GM19240 (cell line): ENCODE results near the gene ZNF132.
"Not testable (repeated sequence)": the region's sequence is repeated elsewhere in the genome, so short reads cannot be mapped to it uniquely, and the experiment has no call there.

Experiments
- DNase-seq: peaks from one replicate; pipeline ENCODE4 v3.0.0; 2011; ENCODE audit warnings: low spot score; ENCODE audit not compliant: insufficient read length

ZNF132 gene

DNA sequence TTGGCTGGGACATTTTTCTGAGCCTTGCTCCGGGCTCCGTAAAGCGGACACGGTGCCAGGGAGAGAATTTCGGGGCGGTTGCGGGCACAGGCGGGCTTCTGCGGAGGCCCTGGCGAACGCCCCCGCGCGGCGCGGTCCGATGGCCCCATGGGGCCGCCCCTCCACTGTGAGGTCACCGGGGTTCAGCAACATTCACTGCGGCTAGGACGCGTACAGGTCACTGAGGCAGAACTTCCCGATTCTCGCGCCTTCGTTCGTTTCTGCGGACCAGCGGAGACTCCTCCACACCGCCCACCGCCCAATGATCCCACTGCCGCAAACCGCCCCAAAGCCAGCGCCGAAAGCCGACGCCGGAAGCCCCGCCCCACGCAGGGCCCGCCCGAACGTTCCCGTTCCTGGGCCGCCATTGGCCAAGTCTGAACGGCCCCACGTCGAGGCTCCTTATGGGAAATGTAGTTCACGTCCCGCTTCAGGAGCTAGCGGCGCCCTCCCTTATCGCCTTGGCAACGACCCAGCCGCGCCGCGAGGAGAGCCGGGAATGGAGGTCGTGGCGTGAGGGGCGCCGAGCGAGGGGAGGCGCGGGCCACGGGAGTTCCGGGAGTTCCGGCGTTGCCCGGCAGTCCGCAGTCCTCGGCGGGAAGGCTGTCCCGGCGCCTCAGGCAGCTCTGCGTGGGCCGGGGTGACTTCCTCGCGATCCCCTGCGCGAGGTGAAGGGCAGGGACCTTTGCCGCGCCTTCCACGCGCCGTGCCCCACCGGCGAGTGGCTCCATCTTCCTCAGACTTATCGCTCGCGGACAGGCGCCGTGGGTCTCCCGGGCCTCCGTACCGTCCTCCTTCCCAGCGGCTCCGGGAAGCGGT is 31.6 kb downstream of the ZNF132 start, which contains the start of gene ZNF584:
Gene ZNF584, plus strand, starts transcription at position 498 of the 858 bp plus-strand sequence. CDS start 499 bp downstream, outside the sequence.
- peak; percentile 89 for DNase-seq

DNA sequence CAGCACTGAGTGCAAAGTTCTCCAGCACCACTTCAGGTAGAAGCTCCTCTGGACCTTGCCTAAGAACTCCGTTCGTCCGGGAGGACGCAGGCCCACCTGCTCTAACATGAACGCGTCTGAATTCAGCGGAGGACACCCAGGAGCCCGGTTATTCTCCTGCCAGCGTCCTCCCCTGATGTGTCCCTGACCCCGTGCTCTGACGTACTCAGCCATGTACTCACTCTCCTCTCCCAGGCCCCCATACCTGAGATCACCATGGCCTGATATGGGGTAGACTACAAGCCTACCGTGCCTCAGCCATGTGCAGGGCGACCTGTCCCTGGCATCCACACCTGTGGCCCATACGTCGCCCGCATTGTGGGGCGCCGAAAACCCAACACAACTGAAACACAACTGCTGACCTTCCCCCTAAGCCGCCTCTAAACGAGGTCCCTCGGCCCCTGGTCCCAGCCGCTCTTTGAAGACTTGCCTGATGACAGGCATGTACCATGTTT is 32.2 kb downstream of the ZNF132 start:
- no peak for DNase-seq

DNA sequence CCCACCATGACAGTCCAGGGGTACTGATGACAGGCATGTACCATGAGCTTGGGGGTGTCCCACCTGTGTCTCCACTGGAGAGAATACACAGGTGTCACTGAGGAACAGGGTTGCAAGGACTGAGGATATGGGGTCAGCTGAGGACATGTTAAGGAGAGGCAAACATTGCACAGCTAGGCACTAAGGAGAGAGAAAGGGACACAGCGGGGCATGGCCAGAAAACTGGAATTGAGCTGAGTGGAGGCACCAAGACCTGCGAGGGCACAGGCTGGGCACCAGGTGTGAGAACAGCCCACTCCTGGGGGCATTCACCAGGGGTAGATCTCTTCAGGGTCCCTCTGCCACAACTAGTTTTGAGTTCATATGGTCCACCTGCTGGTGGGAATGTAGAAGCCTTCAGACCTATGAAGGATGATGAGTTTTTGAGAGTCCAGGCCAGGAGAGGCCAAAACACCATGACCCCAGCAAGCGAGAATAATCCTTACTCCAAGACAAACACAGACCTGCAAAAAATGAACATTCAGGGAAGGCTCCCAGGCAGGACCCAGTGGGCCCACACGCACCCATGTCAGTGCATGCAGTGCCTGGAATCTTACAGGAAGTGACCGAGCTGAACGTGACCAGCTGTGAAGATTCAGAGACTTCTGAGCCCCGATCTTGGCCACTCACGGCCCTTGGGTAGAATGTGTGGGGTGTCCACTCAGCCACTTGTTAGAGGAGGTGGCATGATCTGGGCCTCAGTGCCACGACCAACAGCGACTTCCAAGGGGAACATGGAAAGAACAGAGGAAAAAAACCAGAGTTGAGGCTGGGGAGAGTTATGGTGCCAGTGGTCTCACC is 32.9 kb downstream of the ZNF132 start:
- DNase-seq, result no peak

DNA sequence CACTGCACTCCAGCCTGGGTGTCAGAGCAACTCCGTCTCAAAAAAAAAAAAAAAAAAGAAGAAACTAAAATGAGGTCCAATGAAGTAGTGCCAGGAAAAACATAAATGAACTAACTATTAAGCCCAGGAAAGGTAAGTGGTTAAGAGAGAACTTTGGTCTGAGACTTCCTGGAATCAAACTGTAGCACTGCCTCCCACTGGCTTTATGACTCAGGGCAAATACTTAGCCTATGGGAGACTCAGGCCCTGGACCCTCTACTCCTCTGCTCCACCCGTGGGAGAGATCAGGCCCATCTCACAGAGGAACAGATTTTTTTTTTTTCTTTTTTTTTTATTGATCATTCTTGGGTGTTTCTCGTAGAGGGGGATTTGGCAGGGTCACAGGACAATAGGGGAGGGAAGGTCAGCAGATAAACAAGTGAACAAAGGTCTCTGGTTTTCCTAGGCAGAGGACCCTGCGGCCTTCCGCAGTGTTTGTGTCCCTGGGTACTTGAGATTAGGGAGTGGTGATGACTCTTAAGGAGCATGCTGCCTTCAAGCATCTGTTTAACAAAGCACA is 36.0 kb downstream of the ZNF132 start:
- DNase-seq, result not testable (repeated sequence)

DNA sequence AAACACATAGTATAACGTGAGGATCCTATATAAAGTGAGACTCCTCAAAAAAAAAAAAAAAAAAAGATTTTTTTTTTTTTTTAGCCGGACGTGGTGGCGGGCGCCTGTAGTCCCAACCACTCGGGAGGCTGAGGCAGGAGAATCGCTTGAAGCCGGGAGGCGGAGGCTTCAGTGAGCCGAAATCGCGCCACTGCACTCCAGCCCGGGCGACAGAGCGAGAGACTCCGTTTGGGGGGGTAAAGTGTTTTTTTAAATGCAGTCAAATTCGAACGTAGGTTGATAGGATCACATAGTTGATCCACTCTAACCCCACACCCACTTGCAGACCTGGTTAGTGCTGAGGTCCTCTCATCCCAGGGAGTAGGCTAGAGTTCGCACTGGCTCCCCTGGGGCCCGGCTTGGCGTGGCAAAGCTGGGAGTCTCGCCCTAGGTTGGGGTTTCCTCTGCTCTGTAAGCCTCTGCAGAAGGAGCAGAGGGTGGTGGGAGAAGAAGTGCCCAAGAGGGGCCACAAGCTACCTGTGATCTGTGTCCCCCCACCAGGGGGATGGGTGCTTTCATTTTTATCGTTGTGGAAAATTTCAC is 38.0 kb downstream of the ZNF132 start:
- no peak for DNase-seq

DNA sequence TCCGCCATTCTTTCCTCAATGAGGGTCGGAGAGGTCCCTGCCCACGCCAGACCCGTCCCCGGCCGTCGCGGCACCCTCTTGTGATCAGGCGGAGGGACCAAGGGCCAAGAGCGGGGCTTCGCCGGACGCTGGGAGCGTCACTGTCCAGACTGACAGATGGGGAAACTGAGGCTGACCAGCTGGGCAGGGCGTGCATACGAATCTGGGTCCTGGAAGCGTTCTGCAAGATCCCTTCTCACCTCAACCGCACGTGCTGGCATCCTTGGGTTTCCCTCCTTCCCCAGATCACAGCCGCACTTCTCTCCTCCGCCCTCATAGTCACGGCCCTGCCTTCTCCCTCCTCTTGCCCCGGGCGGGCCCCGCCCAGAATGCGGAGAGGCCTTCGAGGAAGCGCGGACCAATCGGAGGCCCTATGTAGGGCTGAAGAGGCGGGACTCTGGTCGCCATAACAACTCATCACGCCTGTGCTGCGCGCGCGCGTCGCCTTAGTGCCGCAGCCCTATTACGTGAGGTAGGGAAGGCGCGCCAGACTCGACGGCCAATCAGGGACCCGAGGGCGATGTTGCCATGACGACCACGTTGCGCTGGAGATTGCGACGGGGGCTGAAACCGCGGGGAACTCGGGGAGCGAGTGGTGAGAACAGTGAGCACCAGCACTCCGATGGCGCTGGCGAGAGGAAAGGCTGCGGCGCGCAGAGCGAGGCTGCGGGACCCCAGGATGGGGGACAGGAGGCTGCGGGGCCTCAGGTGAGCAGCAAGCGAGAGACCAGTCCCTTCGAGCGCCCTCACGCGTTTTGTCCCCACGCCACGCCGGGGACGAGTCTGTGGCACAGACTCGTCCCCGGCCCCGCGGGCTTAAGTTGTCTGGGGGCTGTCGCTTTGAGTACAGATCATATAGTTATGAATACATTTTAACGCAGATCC is 38.8 kb downstream of the ZNF132 start:
- peak; percentile 100 for DNase-seq

DNA sequence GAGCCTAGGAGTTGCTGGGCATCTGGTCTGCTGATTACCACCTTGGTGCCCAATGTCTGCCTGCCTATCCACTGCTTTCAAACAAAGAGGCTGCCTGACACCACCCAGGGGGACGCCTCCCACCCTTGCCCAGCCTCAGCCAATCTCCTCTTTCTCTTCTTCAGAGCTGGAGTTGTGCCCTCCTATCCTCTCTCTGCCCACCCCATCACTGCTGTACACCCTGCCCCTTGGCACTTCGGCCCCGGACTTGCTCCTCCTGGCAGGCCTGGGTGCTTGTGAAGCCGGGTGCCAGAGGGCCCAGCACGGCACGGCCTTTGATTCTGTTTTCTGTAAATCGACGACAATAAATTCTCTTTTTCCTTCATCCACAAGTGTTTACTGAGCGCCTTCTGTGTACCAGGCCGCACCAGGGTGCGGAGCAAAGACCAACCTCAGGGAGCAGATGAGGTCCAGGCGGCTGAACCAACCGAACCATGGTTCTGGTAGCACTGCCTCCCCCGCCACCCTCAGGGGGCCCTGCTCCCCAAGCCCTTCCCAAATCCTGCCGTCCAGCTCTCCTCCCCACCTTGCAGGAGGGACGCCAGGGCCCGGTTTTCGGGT is 39.5 kb downstream of the ZNF132 start:
- DNase-seq, result no peak

DNA sequence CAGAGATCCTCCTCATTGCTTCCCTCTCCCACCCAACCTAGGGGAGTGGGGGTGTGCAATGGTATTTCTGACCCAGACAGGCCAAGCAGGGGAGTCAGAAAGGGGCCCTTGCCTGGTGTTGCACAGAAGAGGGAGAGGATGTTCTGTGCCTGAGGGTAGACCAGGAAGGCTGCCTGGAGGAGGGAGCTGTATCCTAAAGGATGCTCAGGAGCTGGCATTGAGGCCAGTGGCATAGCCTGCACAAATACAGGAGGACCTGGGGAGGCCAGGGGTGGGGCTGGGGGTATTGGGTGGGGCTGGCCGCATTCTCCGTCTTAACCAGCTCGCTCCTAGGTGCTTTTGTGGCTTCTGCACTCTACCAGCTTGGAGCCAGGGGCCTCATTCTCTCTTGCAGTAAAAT is 40.0 kb downstream of the ZNF132 start:
- DNase-seq, result no peak

DNA sequence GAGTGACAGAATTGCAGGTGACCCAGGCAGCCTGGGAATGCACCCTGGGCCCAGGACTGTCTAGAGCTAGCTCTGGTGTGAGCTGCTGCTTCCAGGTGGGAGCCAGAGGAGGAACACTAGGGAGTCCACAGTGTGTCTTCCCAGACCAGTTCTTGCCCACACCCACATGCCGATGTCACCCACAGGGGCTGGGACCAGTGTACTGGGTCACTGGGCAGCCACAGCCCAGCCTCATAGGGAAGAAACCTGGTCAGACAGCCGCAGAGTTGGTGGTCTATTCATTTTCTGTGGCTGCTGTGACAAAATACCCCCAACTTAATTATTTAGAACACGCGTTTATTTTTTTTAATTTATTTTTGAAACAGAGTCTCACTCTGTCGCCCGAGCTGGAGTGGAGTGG is 41.4 kb downstream of the ZNF132 start:
- DNase-seq, result no peak

DNA sequence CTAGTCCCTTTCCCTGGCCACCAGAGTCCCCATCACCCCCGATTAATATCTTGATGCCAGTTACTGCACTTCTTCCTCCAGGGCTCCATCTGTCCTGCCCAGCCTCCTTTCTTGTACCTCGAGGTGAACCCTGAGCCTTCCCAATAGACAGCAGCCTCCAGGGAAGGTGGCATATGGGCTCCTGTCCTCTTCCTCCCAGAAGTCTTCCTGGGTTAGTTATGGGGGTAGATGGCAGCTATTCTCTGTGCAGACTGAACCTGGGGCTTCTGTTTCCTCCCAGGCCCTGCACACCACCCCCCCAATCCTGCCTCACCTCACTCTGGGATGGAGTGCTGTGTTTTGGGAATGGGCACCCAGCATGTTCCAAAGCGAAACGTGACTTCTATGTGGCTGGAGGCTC is 41.9 kb downstream of the ZNF132 start:
- DNase-seq, result no peak

DNA sequence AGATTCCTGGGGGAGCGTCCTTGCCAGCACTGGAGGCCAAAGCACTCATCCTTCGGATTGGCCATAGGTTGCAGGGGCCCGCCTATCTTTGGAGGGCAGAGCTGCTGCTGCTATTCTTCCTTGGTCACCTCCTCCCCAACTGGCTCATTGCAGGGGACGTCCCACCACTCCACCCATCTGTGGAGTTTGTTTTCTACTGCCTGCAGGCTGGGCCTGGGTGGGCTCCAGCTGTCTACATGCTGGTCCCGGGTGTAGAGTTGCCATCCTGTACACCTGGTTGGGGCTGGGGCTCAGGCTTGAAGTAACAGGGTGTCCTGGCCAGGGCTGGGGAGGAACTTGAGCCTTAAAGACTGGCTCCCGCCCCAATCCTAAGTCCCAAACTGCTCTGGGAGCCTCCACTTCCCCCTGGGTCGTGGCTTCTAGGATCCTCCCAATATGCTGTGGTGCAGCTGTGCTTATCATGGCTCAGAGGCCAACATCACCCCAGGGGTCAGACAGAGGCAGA is 42.4 kb downstream of the ZNF132 start:
- DNase-seq, result no peak

DNA sequence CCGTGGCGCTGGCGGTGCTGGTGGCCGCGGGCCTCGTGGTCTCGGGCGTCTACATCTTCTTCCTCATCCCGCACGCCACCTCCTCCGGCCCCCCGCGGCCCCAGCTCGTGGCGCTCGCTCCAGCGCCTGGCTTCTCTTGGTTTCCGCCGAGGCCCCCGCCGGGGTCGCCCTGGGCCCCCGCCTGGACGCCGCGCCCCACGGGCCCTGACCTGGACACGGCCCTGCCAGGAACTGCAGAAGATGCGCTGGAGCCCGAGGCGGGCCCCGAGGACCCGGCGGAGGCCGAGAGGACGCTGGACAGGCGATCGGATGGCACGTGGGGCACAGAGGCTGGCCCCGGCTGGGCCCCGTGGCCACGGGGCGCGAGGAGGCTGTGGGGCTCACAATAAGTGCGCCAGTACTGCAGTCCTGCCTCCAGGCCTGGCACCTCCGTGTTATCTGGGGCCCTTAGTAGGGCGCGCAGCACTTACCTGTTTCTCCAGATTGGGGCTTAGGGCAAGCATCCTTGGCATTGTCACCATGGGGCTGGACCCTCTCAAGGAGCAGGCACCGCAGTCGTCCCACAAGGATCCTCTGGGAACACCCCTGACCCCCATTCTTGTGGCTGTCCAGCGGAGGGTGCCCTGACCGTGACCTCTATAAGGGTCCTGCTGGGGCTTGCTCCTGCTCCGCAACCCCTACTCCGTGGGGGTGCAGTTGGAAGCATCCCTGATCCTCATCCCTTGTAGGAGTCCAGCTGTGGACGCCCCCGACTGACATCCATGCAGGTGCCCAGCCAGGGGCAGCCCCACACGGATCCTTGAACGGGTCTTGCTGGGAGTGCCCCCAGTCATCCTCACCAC is 43.0 kb downstream of the ZNF132 start:
- DNase-seq, result no peak

DNA sequence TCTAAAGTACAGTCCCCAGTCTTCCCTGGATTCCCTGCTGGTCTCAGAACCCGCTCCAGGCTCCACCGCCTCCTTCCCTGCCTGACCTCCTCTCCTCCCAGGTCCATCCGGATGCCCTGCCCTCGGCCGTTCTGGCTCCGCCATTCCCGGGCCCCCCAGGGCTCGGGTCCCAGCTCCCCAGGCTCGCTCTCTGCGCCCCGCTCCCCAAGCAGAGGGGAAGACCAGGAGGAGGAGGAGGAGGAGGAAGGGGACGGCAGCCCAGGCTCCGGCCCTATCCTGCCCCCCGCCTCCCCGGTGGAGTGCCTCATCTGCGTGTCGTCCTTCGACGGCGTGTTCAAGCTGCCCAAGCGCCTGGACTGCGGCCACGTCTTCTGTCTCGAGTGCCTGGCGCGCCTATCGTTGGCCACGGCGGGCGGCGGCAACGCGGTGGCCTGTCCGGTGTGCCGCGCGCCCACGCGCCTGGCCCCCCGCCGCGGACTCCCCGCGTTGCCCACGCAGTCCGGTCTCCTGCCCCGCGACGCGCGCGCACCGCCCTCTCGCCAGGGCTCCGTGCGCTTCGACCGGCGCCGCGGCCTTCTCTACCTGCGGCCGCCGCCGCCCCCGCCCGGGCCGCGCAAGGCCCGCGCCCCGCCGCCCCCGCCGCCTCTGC is 43.9 kb downstream of the ZNF132 start:
- no peak for DNase-seq

DNA sequence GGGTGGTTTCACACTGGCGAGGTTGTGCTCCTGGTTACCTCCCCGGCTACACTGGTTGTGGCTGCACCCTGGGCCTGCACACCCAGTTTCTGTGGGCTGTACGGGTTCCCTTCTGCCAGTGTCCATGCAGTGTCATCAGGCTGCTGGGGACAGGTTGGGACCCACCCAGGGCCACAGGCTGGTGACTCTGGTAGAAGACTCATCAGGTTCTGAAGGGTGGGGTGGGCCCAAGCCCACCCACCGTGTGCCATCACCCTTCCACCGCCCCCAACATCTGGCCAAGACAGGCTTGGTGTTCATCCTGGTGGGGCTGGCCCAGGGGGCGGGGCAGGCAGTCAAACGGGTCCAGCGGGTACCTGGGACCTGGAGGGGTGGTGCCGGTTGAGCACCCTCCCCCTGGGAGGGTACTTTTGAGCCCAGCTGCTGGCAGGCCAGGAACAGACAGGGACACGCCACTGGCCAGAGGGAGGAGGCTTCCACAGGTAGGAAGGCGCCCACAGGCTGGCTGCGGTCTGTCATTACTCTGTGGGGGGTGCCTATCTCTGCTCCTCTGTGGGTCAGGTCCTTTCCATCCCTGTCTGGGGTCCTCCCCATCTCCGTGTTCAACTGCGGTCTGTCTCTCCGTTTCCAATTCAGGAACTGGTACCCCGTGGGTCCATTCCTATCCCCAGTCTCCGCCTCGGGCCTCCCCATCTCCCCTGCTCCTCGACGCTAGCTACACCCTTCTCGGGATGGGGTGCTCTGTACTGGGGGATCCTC is 44.6 kb downstream of the ZNF132 start, which contains the start of gene RNF225:
Gene RNF225, plus strand, starts transcription at position 437 of the 759 bp plus-strand sequence. CDS start 434 bp downstream, outside the sequence.
- DNase-seq, result no peak

DNA sequence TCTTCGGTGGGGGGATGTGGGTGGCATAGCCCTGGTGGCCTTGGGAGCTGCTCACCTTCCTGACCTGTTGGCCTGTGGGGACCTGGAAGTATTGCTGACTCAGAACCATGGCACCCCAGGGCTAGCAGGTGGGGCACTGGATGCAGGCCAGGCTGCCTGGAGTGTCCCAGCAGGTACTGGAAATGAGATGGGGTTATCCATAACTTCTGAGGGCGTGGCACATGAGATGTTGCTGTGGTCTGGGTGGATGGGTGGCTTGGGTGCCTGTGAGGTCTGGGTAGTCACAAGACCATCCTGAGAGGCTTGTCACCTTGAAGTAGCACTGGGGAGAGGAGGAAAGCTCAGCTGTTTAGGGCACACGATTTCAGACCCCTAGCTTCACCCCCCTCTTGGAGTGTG is 45.1 kb downstream of the ZNF132 start:
- DNase-seq, result no peak

DNA sequence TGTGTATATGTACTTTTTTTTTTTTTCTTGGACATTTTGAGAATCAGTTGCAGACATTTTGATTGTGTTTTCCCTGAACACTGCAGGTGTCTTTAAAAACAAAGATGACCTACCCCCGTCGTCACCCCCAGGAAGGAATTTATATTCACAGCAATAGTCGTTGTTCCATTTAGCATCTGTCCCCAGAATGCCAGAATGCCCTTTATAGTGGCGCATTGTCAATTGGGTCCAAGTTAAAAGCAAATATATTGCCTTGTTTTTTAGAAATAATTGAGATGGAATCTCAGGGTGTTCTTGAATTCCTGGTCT is 46.3 kb downstream of the ZNF132 start:
- DNase-seq, result no peak

DNA sequence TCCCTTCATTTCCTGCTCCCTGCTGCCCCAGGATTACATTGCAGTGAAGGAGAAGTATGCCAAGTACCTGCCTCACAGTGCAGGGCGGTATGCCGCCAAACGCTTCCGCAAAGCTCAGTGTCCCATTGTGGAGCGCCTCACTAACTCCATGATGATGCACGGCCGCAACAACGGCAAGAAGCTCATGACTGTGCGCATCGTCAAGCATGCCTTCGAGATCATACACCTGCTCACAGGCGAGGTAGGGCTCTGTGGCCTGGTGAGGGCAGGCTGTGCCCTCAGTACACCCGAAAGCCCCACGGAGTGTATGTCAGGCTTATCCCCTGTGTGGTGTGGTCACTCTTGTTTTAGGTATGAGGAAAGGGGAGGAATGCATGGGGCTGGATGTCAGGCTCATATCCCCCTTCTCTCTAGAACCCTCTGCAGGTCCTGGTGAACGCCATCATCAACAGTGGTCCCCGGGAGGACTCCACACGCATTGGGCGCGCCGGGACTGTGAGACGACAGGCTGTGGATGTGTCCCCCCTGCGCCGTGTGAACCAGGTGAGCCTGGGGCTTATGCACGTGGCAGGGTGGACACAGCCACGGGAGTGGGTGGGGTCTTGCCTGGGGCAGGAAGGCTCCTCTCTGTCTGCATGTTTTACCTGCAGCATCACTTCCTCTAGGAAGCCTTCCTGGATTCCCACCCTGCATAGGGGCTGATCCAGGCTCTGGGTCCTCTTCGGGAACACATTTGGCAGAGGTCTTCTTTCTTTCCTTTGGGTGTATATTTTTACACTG is 46.8 kb downstream of the ZNF132 start:
- no peak for DNase-seq
